IMR-90 (cell line): ENCODE measurements around the gene LTBP1. TPM values are rescaled to one million over a fixed set of nuclear protein-coding genes. Genes with fewer than 3 reads are reported as not detected.

Experiments
- ATAC-seq: fragments of 200-7000 bp; cut with Tn5 transposase; 2 replicates; pipeline ENCODE4 v1.9.1; 2020; ENCODE audit warnings: low read depth, mild to moderate bottlenecking, moderate library complexity
- BruUV-seq: library from RNA; stranded (reverse); fragments of 400-500 nt; replicated peaks from 2 replicates; lab custom pipeline; 2021; lab: Mats Ljungman, UMichigan
- CTCF ChIA-PET: fragments of 300-600 bp; formaldehyde crosslinking; extraction: SDS; loops from one replicate; lab custom pipeline; 2021; ENCODE audit warnings: antibody characterized with exemption; lab: Yijun Ruan, JAX
- POLR2A ChIA-PET: fragments of 300-600 bp; sonication (Branson Sonifier 250); formaldehyde crosslinking; loops from one replicate; lab custom pipeline; 2022; ENCODE audit warnings: antibody characterized with exemption; ENCODE audit not compliant: unreplicated experiment; lab: Charles Lee
- DNase-seq: peaks from one replicate; pipeline ENCODE4 v3.0.0; 2013
- H2AFZ ChIP-seq: replicated peaks from 2 replicates; pipeline ENCODE3; 2013; ENCODE audit warnings: low read length, mild to moderate bottlenecking; ENCODE audit not compliant: poor library complexity
- H2AK5ac ChIP-seq: 2 replicates; pipeline ENCODE4 v1.6.1; 2013; ENCODE audit warnings: low read depth, low read length, inconsistent platforms
- H2AK9ac ChIP-seq: replicated peaks from 2 replicates; pipeline ENCODE3; 2013; ENCODE audit warnings: mild to moderate bottlenecking, low read depth, low read length, moderate library complexity; ENCODE audit not compliant: poor library complexity
- H2BK120ac ChIP-seq: 2 replicates; pipeline ENCODE4 v1.6.1; 2013; ENCODE audit warnings: low read depth, low read length, inconsistent platforms
- H2BK15ac ChIP-seq: 3 replicates; pipeline ENCODE4 v1.6.1; 2013; ENCODE audit warnings: low read depth, low read length, inconsistent platforms
- H2BK20ac ChIP-seq: 2 replicates; pipeline ENCODE4 v1.6.1; 2013; ENCODE audit warnings: low read depth, mild to moderate bottlenecking, inconsistent platforms, low read length, moderate library complexity
- H2BK5ac ChIP-seq: 2 replicates; pipeline ENCODE4 v1.6.1; 2013; ENCODE audit warnings: mild to moderate bottlenecking, low read depth, low read length, inconsistent platforms; ENCODE audit not compliant: poor library complexity, severe bottlenecking
- H3K14ac ChIP-seq: replicated peaks from 2 replicates; pipeline ENCODE4 v1.6.1; 2013; ENCODE audit warnings: low read depth, low read length, inconsistent platforms
- H3K18ac ChIP-seq: 2 replicates; pipeline ENCODE4 v1.6.1; 2013; ENCODE audit warnings: low read depth, low read length, control low read depth
- H3K23ac ChIP-seq: 2 replicates; pipeline ENCODE4 v1.6.1; 2013; ENCODE audit warnings: low read depth, low read length, inconsistent platforms
- H3K27ac ChIP-seq: 2 replicates; pipeline ENCODE4 v1.5.1; 2013; ENCODE audit warnings: mild to moderate bottlenecking, control low read depth, low read length; ENCODE audit not compliant: insufficient read depth
- H3K27me3 ChIP-seq: 2 replicates; pipeline ENCODE4 v1.6.1; 2013; ENCODE audit warnings: low read length; ENCODE audit not compliant: control insufficient read depth, insufficient read depth
- H3K36me3 ChIP-seq: 2 replicates; pipeline ENCODE4 v1.6.1; 2013; ENCODE audit warnings: low read length, mixed read lengths; ENCODE audit not compliant: control insufficient read depth, insufficient read depth
- H3K4ac ChIP-seq: 2 replicates; pipeline ENCODE4 v1.6.1; 2013; ENCODE audit warnings: low read depth, low read length, inconsistent platforms
- H3K4me1 ChIP-seq: 2 replicates; pipeline ENCODE4 v1.6.1; 2013; ENCODE audit warnings: low read length, mixed read lengths; ENCODE audit not compliant: control insufficient read depth, insufficient read depth
- H3K4me2 ChIP-seq: 2 replicates; pipeline ENCODE4 v1.6.1; 2013; ENCODE audit warnings: low read depth, mild to moderate bottlenecking, control low read depth, low read length, moderate library complexity
- H3K4me3 ChIP-seq: 2 replicates; pipeline ENCODE4 v1.5.1; 2013; ENCODE audit warnings: low read depth, mild to moderate bottlenecking, control low read depth, low read length, moderate library complexity; ENCODE audit not compliant: insufficient read depth
- H3K56ac ChIP-seq: 2 replicates; pipeline ENCODE4 v1.6.1; 2013; ENCODE audit warnings: low read length, inconsistent platforms; ENCODE audit not compliant: insufficient read depth; ENCODE audit errors: extremely low read depth
- H3K79me1 ChIP-seq, 2 experiments: 2 replicates each; pipeline ENCODE4 v1.6.1; 2013; ENCODE audit warnings: low read length in 2 of 2, inconsistent platforms in 1 of 2, low read depth in 1 of 2
- H3K9ac ChIP-seq: 2 replicates; pipeline ENCODE4 v1.6.1; 2013; ENCODE audit warnings: low read depth, low read length, control low read depth
- H3K9me1 ChIP-seq: 2 replicates; pipeline ENCODE4 v1.6.1; 2013; ENCODE audit warnings: low read length, inconsistent platforms; ENCODE audit not compliant: insufficient read depth
- H3K9me3 ChIP-seq: 2 replicates; pipeline ENCODE4 v1.6.1; 2013; ENCODE audit warnings: low read length; ENCODE audit not compliant: control insufficient read depth, insufficient read depth
- H4K20me1 ChIP-seq: 2 replicates; pipeline ENCODE4 v1.6.1; 2013; ENCODE audit warnings: low read length, inconsistent platforms; ENCODE audit not compliant: insufficient read depth
- H4K5ac ChIP-seq: 2 replicates; pipeline ENCODE4 v1.6.1; 2013; ENCODE audit warnings: mild to moderate bottlenecking, low read depth, low read length, control low read depth
- H4K8ac ChIP-seq, 2 experiments: 2 replicates each; pipeline ENCODE4 v1.6.1; 2013; ENCODE audit warnings: low read depth in 2 of 2, low read length in 2 of 2, control low read depth in 1 of 2, inconsistent platforms in 1 of 2
- H4K91ac ChIP-seq: 2 replicates; pipeline ENCODE4 v1.6.1; 2013; ENCODE audit warnings: low read depth, low read length, inconsistent platforms; ENCODE audit not compliant: insufficient read depth
- BHLHE40 ChIP-seq: fragments of 150-350 bp; IDR thresholded peaks from 2 replicates; pipeline ENCODE4 v1.6.1; 2016; ENCODE audit warnings: mild to moderate bottlenecking, low read depth, low read length
- CEBPB ChIP-seq: IDR thresholded peaks from 2 replicates; pipeline ENCODE4 v1.6.1; 2012; ENCODE audit warnings: low read depth, low read length, improper control_type of control experiment
- CHD1 ChIP-seq: IDR thresholded peaks from 2 replicates; pipeline ENCODE4 v1.6.1; 2012; ENCODE audit warnings: low read depth, low read length, improper control_type of control experiment
- FOS ChIP-seq: fragments of 150-350 bp; IDR thresholded peaks from 2 replicates; pipeline ENCODE4 v1.6.1; 2016; ENCODE audit warnings: low read depth, low read length
- MAZ ChIP-seq: IDR thresholded peaks from 2 replicates; pipeline ENCODE4 v1.6.1; 2012; ENCODE audit warnings: low read depth, mild to moderate bottlenecking, low read length, improper control_type of control experiment, moderate library complexity, borderline replicate concordance
- MXI1 ChIP-seq: IDR thresholded peaks from 2 replicates; pipeline ENCODE4 v1.6.1; 2012; ENCODE audit warnings: low read depth, mild to moderate bottlenecking, low read length, moderate library complexity, borderline replicate concordance
- NFE2L2 ChIP-seq: fragments of 150-350 bp; IDR thresholded peaks from 2 replicates; pipeline ENCODE4 v1.6.1; 2016; ENCODE audit warnings: low read depth, mild to moderate bottlenecking, low read length
- POLR2A ChIP-seq: IDR thresholded peaks from 2 replicates; pipeline ENCODE4 v1.6.1; 2012; ENCODE audit warnings: mild to moderate bottlenecking, low read depth, low read length
- RFX5 ChIP-seq: IDR thresholded peaks from 2 replicates; pipeline ENCODE4 v1.8.0; 2012; ENCODE audit warnings: low read depth, mild to moderate bottlenecking, low read length, moderate library complexity
- SMC3 ChIP-seq: fragments of 150-350 bp; IDR thresholded peaks from 2 replicates; pipeline ENCODE4 v1.6.1; 2016; ENCODE audit warnings: low read depth, mild to moderate bottlenecking, antibody characterized with exemption, low read length, moderate library complexity
- WGBS, 2 experiments: methylation state at CpG; one replicate each; pipeline versions ENCODE4 v1.1.5 to v1.1.7; 2013; ENCODE audit warnings: missing lambda C conversion rate in 2 of 2; ENCODE audit not compliant: insufficient read length in 1 of 2; ENCODE audit errors: extremely low coverage in 2 of 2; 5-methylcytosine and 5-hydroxymethylcytosine counted together
- dilution Hi-C: fragments of 300-500 bp; cut with HindIII; formaldehyde crosslinking; loops from one replicate; pipeline ENCODE4 v1.14.3; 2018; ENCODE audit warnings: low sequenced_read_pairs; ENCODE audit not compliant: unreplicated experiment
- in situ Hi-C: fragments of 300-500 bp; cut with MboI; formaldehyde crosslinking; loops from 3 replicates; pipeline ENCODE4 v1.14.3; 2019; ENCODE audit warnings: low sequenced_read_pairs, inconsistent platforms, mixed read lengths
- intact Hi-C: fragments of 100-400 bp; cut with micrococcal nuclease; formaldehyde crosslinking; loops from 2 replicates; pipeline ENCODE4 v1.10.0; 2022
- polyA plus RNA-seq, 3 experiments: library from polyadenylated mRNA; depleted of rRNA; stranded (reverse); fragments of >200 nt; gene quantifications; 2 replicates each; pipeline ENCODE4 v1.2.3, GENCODE V29; 2012; ENCODE audit warnings: low replicate concordance in 1 of 3
- total RNA-seq: library from RNA; depleted of rRNA; stranded (reverse); fragments of >200 nt; gene quantifications from 2 replicates; pipeline ENCODE4 v1.2.3, GENCODE V29; 2012
- TF ChIP-seq, protein P1 (sequence below): conservative IDR thresholded peaks from 2 replicates; pipeline ENCODE4 v1.5.1; 2012; ENCODE audit warnings: mild to moderate bottlenecking, low read depth, low read length, improper control_type of control experiment
- TF ChIP-seq, protein P2 (sequence below): fragments of 150-350 bp; IDR thresholded peaks from 2 replicates; pipeline ENCODE4 v1.6.1; 2016; ENCODE audit warnings: low read depth, mild to moderate bottlenecking, low read length, moderate library complexity, borderline replicate concordance
- TF ChIP-seq, protein P3 (sequence below): fragments of 150-350 bp; IDR thresholded peaks from 2 replicates; pipeline ENCODE4 v1.6.1; 2017; ENCODE audit warnings: mild to moderate bottlenecking, antibody characterized with exemption, low read length, low read depth

LTBP1 gene
- total and polyA plus RNA-seq, 2 of the 4 experiments (the other 2 are of a cell fraction): 235 to 326 TPM

DNA sequence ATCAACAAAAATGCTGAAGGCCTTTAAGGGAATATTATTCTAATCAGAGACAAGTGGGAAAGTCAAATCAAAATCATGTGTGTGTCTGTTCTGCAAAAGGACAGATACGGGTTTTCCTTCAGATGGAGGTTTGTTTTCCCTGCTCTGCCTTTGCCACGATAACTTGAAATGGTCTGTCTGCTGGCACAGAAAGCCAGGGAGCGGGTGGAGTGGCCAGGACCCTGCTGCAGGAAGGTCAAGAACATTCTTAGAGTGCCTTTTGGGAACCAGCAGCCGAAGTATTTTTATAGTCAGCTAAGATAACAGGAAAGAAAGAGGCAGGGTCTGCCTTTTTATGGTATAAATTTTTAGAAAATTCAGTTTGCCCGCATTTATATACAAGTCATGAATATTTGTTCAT lies 234.2 kb downstream of the LTBP1 start:
- DNase-seq (no peak), ATAC-seq (no peak)
- no peak overlapping the region for H2AK5ac ChIP-seq
- H3K18ac ChIP-seq: no peak overlapping the region
- H2BK5ac ChIP-seq: no peak overlapping the region
- H3K36me3 ChIP-seq: peaks cover 27% of the 10 kb centered on the region
- no TSS peak for BruUV-seq
- intact Hi-C loops (no loop called here), in situ Hi-C loops (no loop called here), dilution Hi-C loops (no loop called here)
- ChIA-PET POLR2A (interaction anchor here (0.6 kb wide), 1 partner anchor 21 kb away, joined by 3 read pairs; no protein-coding TSS in a partner anchor), CTCF (no interaction called here)
- H3K9ac ChIP-seq: no peak overlapping the region
- H3K14ac ChIP-seq: no peak overlapping the region
- no peak overlapping the region for H2BK120ac ChIP-seq
- 100% methylated on average over 3 of the region's 5 CpGs; no CpG with 5 or more reads in 1 of the 2 experiments for WGBS, 2 experiments
- no peak overlapping the region for H4K8ac ChIP-seq
- H3K9me1 ChIP-seq: peaks cover 14% of the 10 kb centered on the region
- no peak overlapping the region for H2BK15ac ChIP-seq
- H3K4me2 ChIP-seq: no peak overlapping the region
- H4K91ac ChIP-seq: no peak overlapping the region
- H3K4ac ChIP-seq: no peak overlapping the region
- no peak overlapping the region for H3K27ac ChIP-seq
- H4K20me1 ChIP-seq: peaks cover 15% of the 10 kb centered on the region; the same call in 1 of the 2 replicates
- no peaks in the 10 kb centered on the region for H3K9me3 ChIP-seq
- H2AK9ac ChIP-seq: no peak overlapping the region
- peak overlapping the region; percentile 15; the same call in 1 of the 2 replicates for H4K5ac ChIP-seq
- TF ChIP-seq MAZ (no peak), CHD1 (no peak), POLR2A (no peak), RFX5 (no peak), FOS (no peak), SMC3 (no peak), MXI1 (no peak), BHLHE40 (no peak), CEBPB (no peak), NFE2L2 (no peak)
- TF ChIP-seq, protein P1, sequence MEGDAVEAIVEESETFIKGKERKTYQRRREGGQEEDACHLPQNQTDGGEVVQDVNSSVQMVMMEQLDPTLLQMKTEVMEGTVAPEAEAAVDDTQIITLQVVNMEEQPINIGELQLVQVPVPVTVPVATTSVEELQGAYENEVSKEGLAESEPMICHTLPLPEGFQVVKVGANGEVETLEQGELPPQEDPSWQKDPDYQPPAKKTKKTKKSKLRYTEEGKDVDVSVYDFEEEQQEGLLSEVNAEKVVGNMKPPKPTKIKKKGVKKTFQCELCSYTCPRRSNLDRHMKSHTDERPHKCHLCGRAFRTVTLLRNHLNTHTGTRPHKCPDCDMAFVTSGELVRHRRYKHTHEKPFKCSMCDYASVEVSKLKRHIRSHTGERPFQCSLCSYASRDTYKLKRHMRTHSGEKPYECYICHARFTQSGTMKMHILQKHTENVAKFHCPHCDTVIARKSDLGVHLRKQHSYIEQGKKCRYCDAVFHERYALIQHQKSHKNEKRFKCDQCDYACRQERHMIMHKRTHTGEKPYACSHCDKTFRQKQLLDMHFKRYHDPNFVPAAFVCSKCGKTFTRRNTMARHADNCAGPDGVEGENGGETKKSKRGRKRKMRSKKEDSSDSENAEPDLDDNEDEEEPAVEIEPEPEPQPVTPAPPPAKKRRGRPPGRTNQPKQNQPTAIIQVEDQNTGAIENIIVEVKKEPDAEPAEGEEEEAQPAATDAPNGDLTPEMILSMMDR: no peak
- TF ChIP-seq, protein P2, sequence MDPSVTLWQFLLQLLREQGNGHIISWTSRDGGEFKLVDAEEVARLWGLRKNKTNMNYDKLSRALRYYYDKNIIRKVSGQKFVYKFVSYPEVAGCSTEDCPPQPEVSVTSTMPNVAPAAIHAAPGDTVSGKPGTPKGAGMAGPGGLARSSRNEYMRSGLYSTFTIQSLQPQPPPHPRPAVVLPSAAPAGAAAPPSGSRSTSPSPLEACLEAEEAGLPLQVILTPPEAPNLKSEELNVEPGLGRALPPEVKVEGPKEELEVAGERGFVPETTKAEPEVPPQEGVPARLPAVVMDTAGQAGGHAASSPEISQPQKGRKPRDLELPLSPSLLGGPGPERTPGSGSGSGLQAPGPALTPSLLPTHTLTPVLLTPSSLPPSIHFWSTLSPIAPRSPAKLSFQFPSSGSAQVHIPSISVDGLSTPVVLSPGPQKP: no peak
- TF ChIP-seq, protein P3, sequence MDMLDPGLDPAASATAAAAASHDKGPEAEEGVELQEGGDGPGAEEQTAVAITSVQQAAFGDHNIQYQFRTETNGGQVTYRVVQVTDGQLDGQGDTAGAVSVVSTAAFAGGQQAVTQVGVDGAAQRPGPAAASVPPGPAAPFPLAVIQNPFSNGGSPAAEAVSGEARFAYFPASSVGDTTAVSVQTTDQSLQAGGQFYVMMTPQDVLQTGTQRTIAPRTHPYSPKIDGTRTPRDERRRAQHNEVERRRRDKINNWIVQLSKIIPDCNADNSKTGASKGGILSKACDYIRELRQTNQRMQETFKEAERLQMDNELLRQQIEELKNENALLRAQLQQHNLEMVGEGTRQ: no peak
- H3K4me3 ChIP-seq: no peak overlapping the region
- H2BK20ac ChIP-seq: no peak overlapping the region
- peaks cover 11% of the 10 kb centered on the region for H3K4me1 ChIP-seq
- no peaks in the 10 kb centered on the region for H3K27me3 ChIP-seq
- no peak overlapping the region for H2AFZ ChIP-seq
- H3K56ac ChIP-seq: no peak overlapping the region
- H3K23ac ChIP-seq: no peak overlapping the region
- peaks cover 56 to 80% of the 10 kb centered on the region in 2 experiments for H3K79me1 ChIP-seq
